ENCODE measurements around the gene HRAS. TPM values are rescaled to one million over a fixed set of nuclear protein-coding genes. Genes with fewer than 3 reads are reported as not detected.

The HRAS gene
- total RNA-seq, 1 experiment from 2014 or later = 104 TPM

- TF ChIP-seq EZH2phosphoT487 (IDR thresholded peaks at IDR 0.05; ENCODE audit: borderline replicate concordance) = no peak
- TF ChIP-seq POLR2A (IDR thresholded peaks at IDR 0.05; ENCODE audit: borderline replicate concordance, extremely low read depth, insufficient read depth, insufficient read length) = no peak
- TF ChIP-seq ZBTB33 (IDR thresholded peaks at IDR 0.05; ENCODE audit: extremely low read depth, insufficient replicate concordance, low read length) = no peak
- TF ChIP-seq RAD21 (IDR thresholded peaks at IDR 0.05; ENCODE audit: low read depth) = no peak
- TF ChIP-seq CTCF (IDR thresholded peaks at IDR 0.05 in 2 of 3, conservative IDR thresholded peaks at IDR 0.05 in 1 of 3; ENCODE audit: borderline replicate concordance in 1 of 3, insufficient read depth in 1 of 3, low read depth in 2 of 3, low read length in 2 of 3) = no peak
- TF ChIP-seq FOSL1 (IDR thresholded peaks at IDR 0.05; ENCODE audit: low read depth) = no peak
- no peak for TF ChIP-seq EGR1 (IDR thresholded peaks at IDR 0.05; ENCODE audit: low read depth)
- no peak for TF ChIP-seq SIN3A (IDR thresholded peaks at IDR 0.05; ENCODE audit: low read depth)
- no peak for TF ChIP-seq CEBPB (IDR thresholded peaks at IDR 0.05; ENCODE audit: low read depth)
- no peak for TF ChIP-seq YY1 (IDR thresholded peaks at IDR 0.05; ENCODE audit: extremely low read depth, insufficient replicate concordance, low read depth, low read length)
- TF ChIP-seq ELF1 (IDR thresholded peaks at IDR 0.05; ENCODE audit: borderline replicate concordance, low read depth) = no peak
- no peak for TF ChIP-seq ZFX (IDR thresholded peaks at IDR 0.05)
- no peak for TF ChIP-seq POLR2AphosphoS5 (IDR thresholded peaks at IDR 0.05; ENCODE audit: low read depth, low read length)
- no peak for TF ChIP-seq EZH2 (IDR thresholded peaks at IDR 0.05)
- TF ChIP-seq REST (IDR thresholded peaks at IDR 0.05; ENCODE audit: low read depth) = no peak
- TF ChIP-seq SP1 (IDR thresholded peaks at IDR 0.05; ENCODE audit: low read depth) = no peak
- TF ChIP-seq MAX (IDR thresholded peaks at IDR 0.05) = no peak
- TF ChIP-seq ZNF274 (IDR thresholded peaks at IDR 0.05; ENCODE audit: low read depth, low read length) = no peak
- TF ChIP-seq CBX3 (IDR thresholded peaks at IDR 0.05; ENCODE audit: low read depth) = no peak
- TF ChIP-seq SRF (IDR thresholded peaks at IDR 0.05; ENCODE audit: low read depth) = no peak
- ChIA-PET POLR2A (no interaction called here), CTCF (no interaction called here), RAD21 (ENCODE audit: low non-redundant PET in 1 of 2, low total read pairs in 2 of 2, uncharacterized antibody in 2 of 2, unreplicated experiment in 2 of 2) (no interaction called here)
- Histone ChIP-seq H3K4me3 (replicated peaks in 1 of 2; ENCODE audit: low read depth in 1 of 2, low read length in 2 of 2) (no peak overlapping the region), H3K4me1 (ENCODE audit: control insufficient read depth in 1 of 2, insufficient read depth in 2 of 2, low read length in 2 of 2) (peaks cover 6 to 19% of the 10 kb centered on the region in 2 experiments; a peak in 3 of 4 replicates), H2AFZ (ENCODE audit: low read depth, low read length, poor library complexity, severe bottlenecking) (no peak overlapping the region), H3K9me2 (ENCODE audit: insufficient read depth) (no peaks in the 10 kb centered on the region), H4K20me1 (ENCODE audit: insufficient read depth) (no peaks in the 10 kb centered on the region), H3K79me2 (ENCODE audit: insufficient read depth, low read length) (peaks cover 37% of the 10 kb centered on the region), H3K9ac (ENCODE audit: low read length) (no peak overlapping the region), H3K4me2 (ENCODE audit: low read length) (no peak overlapping the region), H3K36me3 (ENCODE audit: control insufficient read depth in 1 of 2, insufficient read depth in 2 of 2, low read length in 2 of 2) (peaks cover 15% of the 10 kb centered on the region in 2 experiments), H3K9me3 (ENCODE audit: control insufficient read depth in 1 of 2, insufficient read depth in 1 of 2, low read depth in 1 of 2, low read length in 2 of 2) (no peaks in the 10 kb centered on the region), H3K27me3 (ENCODE audit: insufficient read depth, low read length) (no peaks in the 10 kb centered on the region), H3K27ac (ENCODE audit: low read depth, low read length) (no peak overlapping the region)
- no TSS peak for BruUV-seq (replicated peaks)
- no peak for DNase-seq (ENCODE audit: low read depth, low spot score)
- intact Hi-C loops (cut with micrococcal nuclease) = no loop called here
- ATAC-seq = no peak
Measured at GRCh38 chr11:502288-503178, 32.8 kb downstream of the HRAS start.

Data from HCT116 (cell line).